ENCODE results near the gene MATK. TPM values are rescaled to one million over a fixed set of nuclear protein-coding genes. Genes with fewer than 3 reads are reported as not detected.

Gene MATK
- total RNA-seq, 1 donor from 2014 or later, result not detected

DNA sequence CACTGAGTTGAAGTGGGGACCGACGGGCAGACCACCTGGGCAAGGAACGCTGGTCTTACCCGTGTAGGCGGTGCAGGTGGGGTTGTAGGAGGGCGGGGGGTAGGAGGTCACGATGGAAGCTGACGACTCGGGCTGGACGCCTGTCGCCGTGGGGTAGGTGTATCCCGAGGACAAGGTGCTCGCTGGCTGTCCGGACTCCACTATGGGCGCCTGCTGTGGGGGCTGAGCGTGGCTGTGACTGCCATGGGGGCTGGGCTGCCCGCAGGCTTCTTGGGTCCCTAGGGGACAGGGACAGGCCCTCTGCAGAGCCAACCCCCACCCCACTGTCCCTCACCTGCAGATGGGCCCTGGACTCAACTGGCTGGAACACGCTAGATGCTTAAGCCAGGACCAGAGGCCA lies 45.4 kb upstream of the MATK start:
- no peak for DNase-seq (ENCODE audit: low spot score in 2 of 2)
- H3K4me3 ChIP-seq, result no peak overlapping the region
- no peak overlapping the region for H3K27ac ChIP-seq
- intact Hi-C loops (cut with DNase I), result no loop called here
- TF ChIP-seq, protein P1, sequence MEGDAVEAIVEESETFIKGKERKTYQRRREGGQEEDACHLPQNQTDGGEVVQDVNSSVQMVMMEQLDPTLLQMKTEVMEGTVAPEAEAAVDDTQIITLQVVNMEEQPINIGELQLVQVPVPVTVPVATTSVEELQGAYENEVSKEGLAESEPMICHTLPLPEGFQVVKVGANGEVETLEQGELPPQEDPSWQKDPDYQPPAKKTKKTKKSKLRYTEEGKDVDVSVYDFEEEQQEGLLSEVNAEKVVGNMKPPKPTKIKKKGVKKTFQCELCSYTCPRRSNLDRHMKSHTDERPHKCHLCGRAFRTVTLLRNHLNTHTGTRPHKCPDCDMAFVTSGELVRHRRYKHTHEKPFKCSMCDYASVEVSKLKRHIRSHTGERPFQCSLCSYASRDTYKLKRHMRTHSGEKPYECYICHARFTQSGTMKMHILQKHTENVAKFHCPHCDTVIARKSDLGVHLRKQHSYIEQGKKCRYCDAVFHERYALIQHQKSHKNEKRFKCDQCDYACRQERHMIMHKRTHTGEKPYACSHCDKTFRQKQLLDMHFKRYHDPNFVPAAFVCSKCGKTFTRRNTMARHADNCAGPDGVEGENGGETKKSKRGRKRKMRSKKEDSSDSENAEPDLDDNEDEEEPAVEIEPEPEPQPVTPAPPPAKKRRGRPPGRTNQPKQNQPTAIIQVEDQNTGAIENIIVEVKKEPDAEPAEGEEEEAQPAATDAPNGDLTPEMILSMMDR (IDR thresholded peaks at IDR 0.05), result no peak
- H3K4me1 ChIP-seq, result no peaks in the 10 kb centered on the region
- H3K27me3 ChIP-seq, result no peaks in the 10 kb centered on the region
- H3K36me3 ChIP-seq, result no peaks in the 10 kb centered on the region
- no peaks in the 10 kb centered on the region for H3K9me3 ChIP-seq

DNA sequence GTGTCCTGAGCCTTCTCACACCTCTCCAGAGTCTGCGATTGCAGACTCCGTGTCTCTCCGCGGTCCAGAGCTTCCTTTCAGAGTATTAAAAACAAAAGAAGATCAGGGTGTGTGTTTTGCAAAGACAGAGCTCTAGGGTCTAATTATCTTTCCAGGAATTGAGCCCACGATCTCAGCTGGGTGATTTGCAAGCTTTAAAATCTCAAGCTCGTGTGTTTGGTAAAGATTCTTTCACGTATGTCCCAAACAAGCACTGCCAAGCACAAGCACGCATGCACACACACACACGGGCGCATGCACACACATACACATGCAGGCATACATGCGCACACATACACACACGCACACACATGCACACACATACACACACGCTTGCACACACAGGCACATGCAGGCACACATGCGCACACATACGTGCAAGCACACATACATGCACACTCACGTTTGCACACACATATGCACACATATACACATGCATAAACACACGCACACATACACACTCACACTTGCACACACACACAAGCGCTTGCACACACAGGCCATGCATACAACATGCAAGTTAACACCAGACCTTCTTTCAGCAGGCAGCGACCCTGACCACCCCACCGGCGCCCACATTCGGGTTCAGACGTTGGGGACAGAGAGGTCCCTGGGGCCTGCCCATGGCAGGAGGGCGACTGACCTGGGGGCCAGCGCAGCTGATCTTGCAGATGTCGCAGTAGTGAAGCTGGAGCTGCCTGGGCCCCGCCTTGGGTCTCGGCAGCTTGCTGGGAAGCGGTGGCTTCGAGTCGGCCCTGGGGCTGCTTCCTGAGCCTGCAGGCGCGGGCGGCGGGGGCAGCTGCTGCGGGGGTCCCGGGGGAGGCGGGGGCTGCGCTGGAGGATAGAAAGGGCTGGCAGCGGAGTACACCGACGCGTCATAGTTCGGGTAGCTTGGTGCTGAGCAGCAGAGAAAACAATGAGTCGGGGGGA lies 44.7 kb upstream of the MATK start:
- no peak overlapping the region for H3K27ac ChIP-seq
- no peak overlapping the region for H3K4me3 ChIP-seq
- no peaks in the 10 kb centered on the region for H3K4me1 ChIP-seq
- DNase-seq (ENCODE audit: low spot score in 2 of 2), result no peak
- H3K9me3 ChIP-seq, result no peaks in the 10 kb centered on the region
- intact Hi-C loops (cut with DNase I), result no loop called here
- no peaks in the 10 kb centered on the region for H3K36me3 ChIP-seq
- H3K27me3 ChIP-seq, result no peaks in the 10 kb centered on the region
- TF ChIP-seq, protein P1 (IDR thresholded peaks at IDR 0.05), result no peak

DNA sequence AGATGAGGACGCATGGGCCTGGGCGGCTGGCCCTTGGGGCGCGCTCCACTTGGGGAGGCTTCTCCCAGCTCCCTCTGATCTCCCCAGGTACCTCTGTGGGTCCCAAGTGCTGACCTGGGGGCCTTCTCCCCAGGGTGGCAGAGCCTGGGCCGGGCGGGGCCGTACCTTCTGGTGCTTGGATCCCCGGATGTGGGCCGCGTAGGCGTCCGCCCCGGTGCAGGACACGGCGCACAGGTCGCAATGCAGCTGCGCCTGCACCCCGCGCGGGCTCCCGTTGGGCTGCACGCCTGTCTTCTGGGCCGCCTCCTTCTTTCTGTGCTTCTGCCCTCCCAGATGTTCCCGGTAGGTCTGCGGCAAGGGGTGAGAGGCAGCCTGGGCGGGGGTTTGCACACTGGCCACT lies 41.1 kb upstream of the MATK start:
- H3K27ac ChIP-seq, result no peak overlapping the region
- H3K36me3 ChIP-seq, result no peaks in the 10 kb centered on the region
- no peaks in the 10 kb centered on the region for H3K27me3 ChIP-seq
- TF ChIP-seq, protein P1 (IDR thresholded peaks at IDR 0.05), result no peak
- no peak for DNase-seq (ENCODE audit: low spot score in 2 of 2)
- no peaks in the 10 kb centered on the region for H3K9me3 ChIP-seq
- no peak overlapping the region for H3K4me3 ChIP-seq
- H3K4me1 ChIP-seq, result no peaks in the 10 kb centered on the region
- intact Hi-C loops (cut with DNase I), result no loop called here

DNA sequence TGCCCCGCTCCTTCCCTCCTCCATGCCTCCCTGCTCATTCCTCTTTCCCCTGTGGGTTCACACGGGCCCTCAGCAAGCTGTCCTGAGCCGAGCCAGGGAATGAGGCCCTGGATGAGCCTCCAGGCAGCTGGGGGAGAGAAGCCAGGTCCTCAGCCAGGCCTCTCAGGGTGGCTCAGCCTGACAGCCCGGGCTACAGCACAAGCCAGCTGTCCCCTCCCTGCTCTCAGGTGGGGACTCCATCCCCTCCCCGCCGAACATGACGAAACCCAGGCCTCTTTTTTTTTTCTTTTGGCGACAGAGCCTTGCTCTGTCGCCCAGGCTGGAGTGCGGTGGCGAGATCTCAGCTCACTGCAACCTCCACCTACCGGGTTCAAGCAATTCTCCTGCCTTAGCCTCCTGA lies 40.0 kb upstream of the MATK start:
- TF ChIP-seq, protein P1 (IDR thresholded peaks at IDR 0.05), result no peak
- Histone ChIP-seq H3K27ac (no peak overlapping the region), H3K4me1 (no peaks in the 10 kb centered on the region), H3K4me3 (no peak overlapping the region), H3K9me3 (no peaks in the 10 kb centered on the region), H3K36me3 (no peaks in the 10 kb centered on the region), H3K27me3 (no peaks in the 10 kb centered on the region)
- DNase-seq (ENCODE audit: low spot score in 2 of 2), result no peak
- intact Hi-C loops (cut with DNase I), result no loop called here

DNA sequence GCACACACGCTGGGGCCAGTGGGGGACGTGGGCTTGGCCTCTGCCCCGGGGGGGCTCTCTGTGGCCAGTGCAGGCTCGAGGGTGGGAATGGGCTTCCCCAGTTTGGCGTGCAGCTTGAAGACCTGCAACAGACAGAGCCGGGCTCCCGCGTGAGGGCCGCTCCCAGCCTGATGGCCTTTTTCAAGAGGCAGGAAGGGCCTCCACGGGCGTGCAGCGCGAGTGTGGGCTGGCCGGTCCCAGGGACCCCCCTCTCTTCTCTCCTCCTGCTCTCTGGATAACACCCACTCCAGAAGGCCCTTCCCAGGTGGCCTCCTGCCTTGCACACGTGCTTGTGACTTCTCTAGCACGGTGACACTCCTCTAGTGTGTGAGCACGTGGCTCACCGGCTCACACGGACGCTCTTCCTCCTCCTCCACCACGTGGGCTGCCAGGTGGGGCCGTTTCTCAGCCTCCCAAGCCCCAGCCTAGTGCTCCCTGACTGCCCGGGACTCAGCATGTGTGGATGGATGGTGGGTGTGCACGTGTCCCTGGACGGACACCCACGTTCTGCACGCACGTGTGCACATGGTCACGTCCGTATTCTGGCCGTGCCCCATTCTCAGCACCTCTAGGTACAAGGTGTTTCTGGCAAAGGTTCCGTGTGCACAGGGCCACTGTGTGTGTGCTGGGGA lies 39.2 kb upstream of the MATK start:
- TF ChIP-seq, protein P1 (IDR thresholded peaks at IDR 0.05), result no peak
- H3K27ac ChIP-seq, result no peak overlapping the region
- H3K27me3 ChIP-seq, result no peaks in the 10 kb centered on the region
- no peak overlapping the region for H3K4me3 ChIP-seq
- H3K36me3 ChIP-seq, result no peaks in the 10 kb centered on the region
- DNase-seq (ENCODE audit: low spot score in 2 of 2), result no peak
- intact Hi-C loops (cut with DNase I), result no loop called here
- H3K9me3 ChIP-seq, result no peaks in the 10 kb centered on the region
- no peaks in the 10 kb centered on the region for H3K4me1 ChIP-seq
